Lung (tissue), 12 donors: ENCODE results near the gene NCAPH2. TPM values are rescaled to one million over a fixed set of nuclear protein-coding genes. Genes with fewer than 3 reads are reported as not detected.

Source experiments
- ATAC-seq: fragments of 200-7000 bp; cut with Tn5 transposase; one replicate; pipeline ENCODE4 v1.9.1; 2020; ENCODE audit warnings: moderate number of reproducible peaks; ENCODE audit not compliant: insufficient read depth, low FRiP score
- DNase-seq, 3 donors: peaks; one replicate each; pipeline ENCODE4 v3.0.0-alpha.2; 2013 to 2017
- H3K27ac ChIP-seq, 2 donors: one replicate each; pipeline ENCODE4 v1.5.1; 2013; ENCODE audit warnings: mild to moderate bottlenecking in 2 of 2, moderate library complexity in 2 of 2, control low read depth in 1 of 2, inconsistent platforms in 1 of 2, low read depth in 1 of 2, low read length in 1 of 2
- H3K27me3 ChIP-seq, 3 donors: one replicate each; pipeline ENCODE4 v1.5.1; 2013; ENCODE audit warnings: low read length in 2 of 3; ENCODE audit not compliant: control insufficient read depth in 3 of 3, insufficient read depth in 3 of 3
- H3K36me3 ChIP-seq, 4 donors: one replicate each; pipeline ENCODE4 v1.5.1; 2013; ENCODE audit warnings: low read length in 4 of 4, mild to moderate bottlenecking in 1 of 4, moderate library complexity in 1 of 4; ENCODE audit not compliant: control insufficient read depth in 4 of 4, insufficient read depth in 4 of 4
- H3K4me1 ChIP-seq, 5 donors: one replicate each; pipeline ENCODE4 v1.5.1; 2013; ENCODE audit warnings: low read length in 5 of 5, mild to moderate bottlenecking in 2 of 5, moderate library complexity in 1 of 5; ENCODE audit not compliant: control insufficient read depth in 5 of 5, insufficient read depth in 5 of 5
- H3K4me3 ChIP-seq: one replicate; pipeline ENCODE4 v1.5.1; 2013; ENCODE audit warnings: mild to moderate bottlenecking, control low read depth, moderate library complexity
- H3K9ac ChIP-seq, 2 donors: one replicate each; pipeline ENCODE4 v1.5.1; 2013; ENCODE audit warnings: low read length in 2 of 2, control low read depth in 1 of 2; ENCODE audit not compliant: insufficient read depth in 1 of 2
- H3K9me3 ChIP-seq, 4 donors: one replicate each; pipeline ENCODE4 v1.5.1; 2013; ENCODE audit warnings: low read length in 3 of 4, mild to moderate bottlenecking in 1 of 4, moderate library complexity in 1 of 4; ENCODE audit not compliant: control insufficient read depth in 4 of 4, insufficient read depth in 3 of 4
- CTCF ChIP-seq: IDR thresholded peaks from 2 replicates; pipeline ENCODE4 v1.5.1; 2012; ENCODE audit warnings: mild to moderate bottlenecking; ENCODE audit errors: control extremely low read depth, extremely low read depth
- WGBS, 2 donors: extraction: QIAGEN DNeasy Blood & Tissue Kit; methylation state at CpG; one replicate each; pipeline ENCODE4 v1.1.7; 2013; 5-methylcytosine and 5-hydroxymethylcytosine counted together
- polyA plus RNA-seq, 2 donors: library from polyadenylated mRNA; stranded (reverse); fragments of 200-250 nt; gene quantifications; one replicate each; pipeline ENCODE4 v1.2.1, GENCODE V29; 2013
- total RNA-seq, 2 donors: library from RNA; depleted of rRNA in 1 of 2; stranded (reverse); fragments of >200 nt in 1 of 2; gene quantifications; one replicate each; pipeline ENCODE4 v1.2.1, GENCODE V29; 2014 to 2021
- donor health status: control.
- donor health status: control.
- donor health status: Bipolar disorder and iron deficiency.
- donor health status: healthy.
- donor health status: DM: yes; HTN: yes; CAD: no.

NCAPH2 gene
- total and polyA plus RNA-seq, 4 donors = 27.8 to 64.4 (median 43.2) TPM

DNA sequence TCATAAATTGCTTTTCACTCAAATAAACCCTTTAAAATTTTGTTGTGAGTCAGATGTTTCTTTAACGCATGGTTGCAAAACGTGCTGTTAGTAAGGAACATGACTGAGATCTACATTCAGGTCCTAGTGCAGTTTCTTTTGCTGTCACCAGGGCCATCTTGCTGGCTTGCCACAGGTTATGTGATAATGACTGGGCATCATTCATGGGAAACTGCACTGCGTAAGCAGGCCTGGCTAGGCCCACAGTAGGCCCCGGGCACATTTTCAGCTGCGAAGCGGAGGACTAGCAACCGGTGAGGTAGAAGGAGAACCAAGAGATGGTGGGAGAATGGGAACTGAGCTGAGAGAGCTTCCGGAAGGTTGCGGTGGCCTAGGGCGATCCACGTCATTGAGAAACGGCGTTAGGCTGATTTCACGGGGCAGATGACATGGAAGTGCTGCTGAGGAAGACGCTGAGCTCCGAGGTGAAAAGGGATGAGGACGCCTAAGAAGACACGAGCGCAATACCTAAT, 34.4 kb downstream of the NCAPH2 start:
- Histone ChIP-seq H3K36me3 (no peaks in the 10 kb centered on the region), H3K4me3 (no peak overlapping the region), H3K27ac (peak overlapping the region in 1 of 2 donors; percentile 48), H3K27me3 (peaks cover 0 to 22% (median 21%) of the 10 kb centered on the region in 3 donors), H3K9me3 (no peaks in the 10 kb centered on the region), H3K4me1 (peaks cover 0 to 14% (median 2%) of the 10 kb centered on the region in 5 donors), H3K9ac (no peak overlapping the region)
- DNase-seq (no peak), ATAC-seq (peak; percentile 2)
- TF ChIP-seq CTCF = no peak
- 39 to 76% methylated on average over 19 of the region's 19 CpGs for WGBS, 2 donors

GRCh38 chr22:50544078-50544745, 36.2 kb downstream of the NCAPH2 start:
- WGBS, 2 donors = 3 to 4% methylated on average over 52 of the region's 52 CpGs
- TF ChIP-seq CTCF = peak; percentile 50
- Histone ChIP-seq H3K9me3 (no peaks in the 10 kb centered on the region), H3K36me3 (no peaks in the 10 kb centered on the region), H3K4me1 (peaks cover 0 to 20% (median 2%) of the 10 kb centered on the region in 5 donors), H3K9ac (no peak overlapping the region), H3K27me3 (peaks cover 4 to 32% (median 22%) of the 10 kb centered on the region in 3 donors), H3K4me3 (no peak overlapping the region), H3K27ac (peak overlapping the region in 1 of 2 donors; percentile 78)
- no peak for ATAC-seq
- peak; percentile 62 to 81 (median 77) for DNase-seq

DNA sequence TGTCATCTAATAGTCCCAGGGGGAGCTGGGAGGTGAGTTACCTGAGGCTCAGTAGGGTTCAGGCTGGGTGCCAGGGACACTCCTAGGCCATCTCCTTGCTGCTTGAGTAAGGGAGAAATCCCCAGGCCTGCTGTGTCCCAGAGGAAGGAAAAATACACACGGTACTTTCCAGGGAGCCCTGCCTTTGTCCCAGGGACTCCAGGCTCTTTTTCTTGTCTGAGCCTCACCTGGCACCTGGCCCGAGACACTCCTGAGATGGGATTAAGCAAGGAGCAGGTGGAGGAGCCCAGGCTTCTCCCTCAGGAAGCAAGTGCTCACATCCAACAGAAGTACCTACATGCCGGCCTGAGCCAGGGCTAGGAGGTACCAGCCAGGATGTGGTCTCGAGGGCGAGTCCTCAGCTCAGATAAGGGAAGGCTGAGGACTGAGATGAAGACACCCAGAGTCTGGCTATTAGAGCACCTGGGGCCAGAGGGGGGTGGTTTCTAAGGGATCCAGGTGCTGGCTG, 36.8 kb downstream of the NCAPH2 start:
- Histone ChIP-seq H3K27me3 (peaks cover 4 to 38% (median 25%) of the 10 kb centered on the region in 3 donors), H3K9ac (no peak overlapping the region), H3K36me3 (no peaks in the 10 kb centered on the region), H3K4me3 (no peak overlapping the region), H3K4me1 (peaks cover 0 to 22% (median under 1%) of the 10 kb centered on the region in 5 donors), H3K9me3 (no peaks in the 10 kb centered on the region), H3K27ac (peak overlapping the region in 1 of 2 donors; percentile 78)
- no peak for TF ChIP-seq CTCF
- DNase-seq (no peak), ATAC-seq (no peak)
- 38 to 49% methylated on average over 5 of the region's 5 CpGs for WGBS, 2 donors
